Stromal cell of bone marrow (primary cell): ENCODE results near the gene ZBTB5.
"Not testable (repeated sequence)": the region's sequence is repeated elsewhere in the genome, so short reads cannot be mapped to it uniquely, and the experiment has no call there.

Experiments used
- DNase-seq: peaks from one replicate; pipeline ENCODE4 v3.0.0-alpha.2; 2012; ENCODE audit warnings: low read depth

The ZBTB5 gene

DNA sequence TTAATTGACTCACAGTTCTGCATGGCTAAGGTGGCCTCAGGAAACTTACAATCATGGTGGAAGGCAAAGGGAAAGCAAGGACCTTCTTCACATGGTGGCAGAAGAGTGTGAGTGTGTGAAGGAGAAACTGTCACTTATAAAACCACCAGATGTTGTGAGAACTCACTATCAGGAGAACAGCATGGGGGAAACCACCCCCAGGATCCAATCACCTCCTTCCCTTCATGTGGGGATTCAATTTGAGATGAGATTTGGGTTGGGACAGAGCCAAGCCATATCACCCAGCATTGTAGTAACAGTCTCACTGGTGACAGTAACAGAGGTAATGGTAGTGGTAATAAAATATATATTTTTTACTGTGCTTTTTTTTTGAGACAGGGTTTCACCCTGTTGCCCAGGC, 18.1 kb downstream of the ZBTB5 start:
- no peak for DNase-seq

DNA sequence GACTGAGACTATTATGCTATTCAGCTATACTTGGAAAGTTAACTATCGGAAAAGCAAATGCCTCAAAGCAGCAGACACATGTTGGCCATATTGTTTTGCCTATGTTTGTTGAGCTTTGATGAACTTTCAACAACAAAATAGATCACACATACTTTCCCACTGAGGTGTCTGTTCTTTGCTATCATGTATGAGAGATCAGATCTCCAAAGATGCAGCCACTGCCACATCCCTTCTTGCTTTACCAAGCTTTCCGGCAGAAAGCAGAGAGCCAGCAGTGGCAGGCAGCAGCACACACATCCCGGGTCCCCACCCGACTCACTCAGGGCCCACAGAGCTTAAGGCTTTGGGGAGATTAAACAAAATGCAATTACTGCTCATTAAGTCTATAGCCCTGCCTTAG, 18.8 kb downstream of the ZBTB5 start:
- no peak for DNase-seq

DNA sequence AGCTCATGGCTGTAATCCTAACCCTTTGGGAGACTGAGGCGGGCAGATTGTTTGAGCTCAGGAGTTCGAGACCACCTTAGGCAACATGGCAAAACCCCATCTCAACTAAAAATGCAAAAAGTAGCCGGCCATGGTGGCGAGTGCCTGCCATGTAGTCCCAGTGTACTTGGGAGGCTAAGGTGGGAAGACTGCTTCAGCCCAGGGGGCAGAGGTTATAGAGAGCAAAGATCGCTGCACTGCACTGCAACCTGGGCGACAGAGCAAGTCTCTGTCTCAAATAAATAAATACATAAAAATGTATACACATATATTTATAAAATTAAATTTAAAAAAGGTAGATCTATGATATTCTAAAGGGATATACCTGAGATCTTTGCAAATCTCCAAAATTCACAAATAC, 19.4 kb downstream of the ZBTB5 start:
- DNase-seq = no peak

DNA sequence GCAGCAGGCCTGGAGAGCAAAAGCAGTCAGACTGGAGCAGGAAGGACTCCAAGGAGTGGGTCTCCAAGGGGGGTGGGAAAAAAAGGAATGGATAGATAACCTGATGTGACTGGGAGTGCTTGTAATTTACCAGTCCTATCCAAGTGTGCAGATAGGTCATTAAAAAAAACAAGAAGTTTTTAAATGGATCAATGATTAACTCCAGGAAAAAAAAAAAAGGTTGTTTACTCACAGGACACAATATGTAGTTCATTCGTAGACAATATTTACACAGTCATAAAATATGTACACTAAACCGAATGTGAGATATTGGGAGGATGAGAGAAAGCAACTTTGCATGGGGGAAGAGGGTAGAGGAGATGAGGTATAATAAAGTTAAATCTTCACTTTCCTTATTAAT, 20.4 kb downstream of the ZBTB5 start:
- DNase-seq = no peak

DNA sequence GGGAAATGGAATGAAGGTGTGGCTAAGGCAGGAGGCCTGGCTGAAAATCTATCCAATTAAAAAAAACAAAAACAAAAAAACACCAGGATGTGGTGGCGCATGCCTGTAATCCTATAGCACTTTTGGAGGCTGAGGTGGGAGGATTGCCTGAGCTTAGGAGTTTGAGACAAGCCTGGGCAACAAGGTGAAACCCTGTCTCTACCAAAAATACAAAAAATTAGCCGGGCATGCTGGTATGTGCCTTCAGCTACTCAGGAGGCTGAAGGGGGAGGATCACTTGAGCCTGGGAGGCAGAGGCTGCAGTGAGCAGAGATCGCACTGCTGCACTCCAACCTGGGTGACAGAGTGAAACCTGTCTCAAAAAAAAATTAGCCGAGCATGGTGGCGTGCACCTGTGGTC, 21.7 kb downstream of the ZBTB5 start:
- DNase-seq = no peak

DNA sequence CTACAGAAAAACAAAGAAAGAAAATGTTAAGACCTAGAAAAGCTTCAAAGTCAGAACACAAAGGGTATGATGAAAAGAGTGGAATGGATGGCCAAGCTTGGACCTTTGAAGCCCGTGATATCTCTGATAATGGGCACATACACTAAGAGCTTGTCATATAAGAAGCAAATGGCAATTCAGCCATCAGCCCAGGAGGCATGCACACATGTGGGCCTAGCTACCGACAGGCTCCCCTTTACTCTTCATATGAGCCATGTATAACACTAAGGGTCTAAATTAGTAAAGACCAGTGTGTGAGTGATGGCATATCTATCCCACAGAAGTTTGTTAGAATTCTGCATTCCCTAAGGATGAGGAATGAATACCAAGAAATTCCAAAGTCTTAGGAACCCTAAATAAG, 22.7 kb downstream of the ZBTB5 start:
- no peak for DNase-seq

DNA sequence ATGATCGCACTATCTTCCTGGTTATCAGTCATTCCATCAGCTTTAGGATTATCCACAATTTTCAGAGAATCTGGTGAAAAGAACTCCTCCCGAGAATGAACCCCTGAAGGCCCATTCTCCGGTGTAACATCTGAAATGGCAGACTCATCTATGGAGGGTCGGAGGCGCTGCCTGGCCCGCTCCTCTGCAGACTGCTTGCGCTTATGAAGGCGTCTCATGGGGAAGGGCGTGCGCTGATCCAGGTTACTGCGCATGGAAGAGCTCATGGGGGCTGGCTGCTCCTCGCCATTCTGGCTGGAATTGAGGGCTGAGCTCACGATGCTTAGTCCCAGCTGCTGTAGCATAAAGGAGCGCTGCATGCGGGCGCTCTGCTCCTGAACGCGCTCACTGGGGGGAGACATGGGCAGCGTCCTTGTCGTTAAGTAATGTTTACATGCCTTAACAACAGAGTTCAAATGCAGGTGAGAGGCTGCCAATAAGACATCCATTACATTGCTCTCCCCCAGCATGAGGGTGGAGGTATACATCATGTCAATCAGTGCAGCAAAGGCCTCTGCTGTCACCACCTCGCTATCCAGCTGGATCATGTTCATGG, 23.4 kb downstream of the ZBTB5 start:
- no peak for DNase-seq

DNA sequence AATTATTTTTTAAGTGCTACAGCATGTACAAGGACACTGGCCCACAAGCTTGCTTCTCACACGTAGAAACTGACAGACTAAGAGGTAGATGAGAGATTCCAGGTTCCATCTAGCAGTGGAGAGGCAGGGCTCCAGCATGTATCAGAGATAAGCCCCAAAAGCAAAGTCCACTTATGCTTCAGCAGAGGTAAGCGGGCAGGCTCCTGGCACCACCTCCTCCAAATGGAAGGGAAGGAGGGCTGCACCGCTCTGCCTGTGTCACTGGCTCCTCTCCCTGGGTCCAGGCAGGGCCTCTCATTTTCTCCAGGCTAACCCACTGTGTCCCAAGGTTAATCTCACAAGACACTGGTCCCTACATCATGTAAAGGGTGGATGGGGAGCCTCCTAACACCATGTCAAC, 26.9 kb downstream of the ZBTB5 start:
- DNase-seq = no peak

DNA sequence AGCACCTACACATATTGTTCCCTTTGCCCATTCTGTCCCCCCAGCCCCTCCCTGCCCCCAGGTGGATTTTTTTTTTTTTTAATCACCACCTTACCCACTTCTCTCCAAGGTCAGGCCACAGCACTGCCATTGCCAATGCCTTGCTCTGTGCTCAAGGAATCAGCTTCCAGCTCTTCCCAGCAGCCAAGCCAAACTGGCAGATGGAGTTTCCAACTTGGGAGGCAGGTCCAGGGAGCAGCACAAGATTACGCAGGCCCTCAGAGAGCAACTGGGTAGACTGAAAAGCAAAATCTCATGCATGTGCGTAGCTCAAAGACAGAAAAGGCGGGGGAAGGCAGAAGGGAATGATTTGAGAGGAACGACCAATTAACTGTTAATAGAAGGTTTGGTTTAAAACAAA, 27.6 kb downstream of the ZBTB5 start:
- no peak for DNase-seq

DNA sequence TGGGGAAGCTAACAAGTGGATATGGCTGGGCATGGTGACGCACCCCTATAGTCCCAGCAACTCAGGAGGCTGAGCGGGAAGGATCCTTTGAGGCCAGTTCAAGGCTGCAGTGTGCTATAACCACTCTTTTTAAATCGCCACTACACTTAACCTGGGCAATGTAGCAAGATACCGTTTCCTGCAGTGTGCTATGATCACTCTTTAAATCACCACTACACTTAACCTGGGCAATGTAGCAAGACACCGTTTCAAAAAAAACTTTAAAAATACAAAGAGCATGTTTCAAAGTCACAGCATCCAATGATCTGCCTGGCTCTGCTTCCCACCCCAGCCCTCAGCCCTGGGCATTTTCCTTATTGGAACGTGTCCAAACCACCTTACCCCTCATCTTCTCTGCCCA, 28.2 kb downstream of the ZBTB5 start:
- no peak for DNase-seq

DNA sequence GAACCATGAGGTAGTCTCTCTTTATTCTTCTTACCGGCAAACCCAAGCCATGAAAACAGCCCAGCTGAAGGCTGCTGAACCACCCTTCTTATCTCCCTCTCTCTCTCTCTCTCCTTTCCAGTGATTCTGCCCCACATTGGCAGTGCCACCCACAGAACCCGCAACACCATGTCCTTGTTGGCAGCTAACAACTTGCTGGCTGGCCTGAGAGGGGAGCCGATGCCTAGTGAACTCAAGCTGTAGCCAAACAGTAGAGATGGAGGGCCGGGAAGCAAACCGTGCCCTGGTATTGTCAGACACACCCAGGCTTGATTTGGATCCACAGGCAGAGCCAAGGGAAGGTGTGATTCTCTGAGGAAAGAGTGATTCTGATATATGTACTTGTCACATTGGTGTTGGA, 28.7 kb downstream of the ZBTB5 start:
- no peak for DNase-seq

DNA sequence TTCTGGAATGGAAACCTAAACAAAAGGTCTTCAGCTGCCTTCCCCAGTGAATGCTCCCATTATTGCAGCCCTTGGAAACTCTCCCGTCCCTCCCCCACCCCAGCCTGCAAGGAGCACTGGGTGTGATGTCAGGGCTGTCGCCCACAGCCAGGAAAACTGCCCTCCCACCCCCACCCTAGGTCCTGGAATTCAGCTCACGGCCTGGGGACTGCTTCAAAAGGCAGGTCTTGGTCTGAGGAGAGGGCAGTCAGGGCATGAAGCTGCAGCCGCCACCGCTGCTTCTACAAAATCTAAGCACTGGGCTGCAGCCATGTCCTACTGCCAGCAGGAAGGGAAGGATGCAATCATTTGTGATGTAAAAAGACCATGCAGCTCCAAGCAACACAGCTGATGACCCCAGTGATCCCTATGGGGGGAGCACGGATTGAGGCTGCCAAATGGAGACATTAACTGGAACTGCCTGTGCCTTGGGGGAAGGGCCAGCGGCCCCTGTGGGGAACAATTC, 31.3 kb downstream of the ZBTB5 start:
- DNase-seq = no peak

DNA sequence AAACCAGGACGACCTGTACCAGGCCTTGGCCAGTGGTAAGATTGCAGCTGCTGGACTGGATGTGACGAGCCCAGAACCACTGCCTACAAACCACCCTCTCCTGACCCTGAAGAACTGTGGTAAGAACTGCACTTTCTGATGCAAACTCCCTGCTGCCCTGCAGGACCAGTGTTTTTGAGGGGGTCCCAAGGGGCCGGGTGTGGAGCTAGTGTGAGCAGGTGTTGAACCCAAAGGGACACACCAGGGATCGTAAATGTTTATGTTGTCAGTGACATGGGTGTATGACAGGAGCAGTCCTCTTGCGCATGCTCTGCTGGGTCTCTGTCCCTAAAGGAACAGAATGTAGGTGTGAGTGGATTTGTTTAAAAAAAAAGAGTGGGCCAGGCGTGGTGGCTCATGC, 33.2 kb downstream of the ZBTB5 start:
- DNase-seq = no peak

DNA sequence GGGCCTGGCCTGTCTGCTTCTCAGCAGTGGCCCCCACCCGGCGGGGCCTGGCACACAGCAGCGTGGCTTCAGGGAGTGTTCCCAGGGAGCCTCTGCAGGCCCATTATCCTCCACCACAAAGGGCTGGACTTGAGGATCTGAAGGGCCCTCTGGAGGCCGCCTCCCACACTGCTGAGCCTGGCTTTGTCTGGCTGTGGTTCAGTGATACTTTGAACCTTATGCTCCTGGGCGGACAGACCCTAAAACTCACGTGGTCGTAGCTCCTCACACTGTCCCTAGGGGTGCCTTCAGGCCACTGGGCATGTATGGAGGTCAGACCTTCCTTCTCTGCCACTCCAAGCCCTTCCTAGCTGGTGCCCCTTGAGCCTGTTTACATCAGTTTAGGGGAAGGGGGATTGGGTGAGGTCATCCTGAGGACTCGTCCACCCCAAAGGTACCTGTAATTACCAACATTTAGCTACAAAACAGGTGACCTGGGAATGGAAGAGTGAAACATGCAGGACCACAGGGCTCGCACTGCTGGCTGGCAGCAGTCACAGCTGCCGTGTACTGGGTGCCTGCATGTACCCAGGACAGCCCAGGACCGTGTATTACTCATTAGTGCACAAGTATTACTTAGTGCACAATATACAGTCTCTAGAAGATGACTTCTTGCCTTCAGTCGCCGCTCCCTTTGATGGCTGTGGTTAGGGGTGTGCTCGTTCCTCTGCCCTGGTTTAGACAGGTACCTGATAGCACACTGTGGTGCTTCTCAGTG, 34.2 kb downstream of the ZBTB5 start:
- DNase-seq = no peak

DNA sequence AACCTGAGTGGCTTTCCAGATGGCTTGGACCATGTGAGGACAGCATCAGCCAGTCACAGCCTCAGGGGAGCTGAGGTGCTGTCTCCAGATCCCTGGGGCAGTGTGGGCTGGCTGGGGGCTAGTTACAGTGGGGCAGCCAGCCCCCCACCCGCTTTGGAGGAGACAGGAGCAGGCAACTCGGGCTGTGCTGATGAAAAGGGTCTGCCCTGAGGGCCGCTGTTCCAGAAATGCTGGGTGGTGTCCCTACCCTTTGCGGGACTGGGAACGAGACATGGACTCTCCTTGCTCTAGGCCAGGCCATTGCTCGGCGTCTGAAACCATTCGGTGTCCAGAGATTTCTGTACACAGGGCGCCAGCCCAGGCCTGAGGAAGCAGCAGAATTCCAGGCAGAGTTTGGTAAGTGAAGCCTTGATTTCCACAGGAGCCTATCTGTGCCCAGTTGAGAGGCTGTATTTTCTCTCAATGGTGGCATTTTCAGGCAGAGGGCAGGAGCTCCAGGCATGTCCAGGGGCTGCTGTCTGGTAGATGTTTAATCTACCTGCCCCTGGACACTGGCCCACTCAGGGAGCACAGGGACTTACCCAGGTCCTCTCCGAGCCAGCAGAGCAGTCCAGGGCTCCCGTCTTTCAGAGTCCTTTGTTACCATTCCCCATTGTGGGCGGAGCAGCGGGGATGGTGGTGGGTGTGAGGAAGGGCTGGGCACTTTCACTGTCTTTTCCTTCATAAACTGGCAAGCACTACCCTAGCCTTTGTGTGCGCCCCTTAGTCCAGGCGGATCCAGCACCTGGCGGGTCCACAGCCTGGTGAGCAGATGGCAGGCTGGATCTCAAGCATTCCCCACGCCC, 35.6 kb downstream of the ZBTB5 start:
- no peak for DNase-seq

DNA sequence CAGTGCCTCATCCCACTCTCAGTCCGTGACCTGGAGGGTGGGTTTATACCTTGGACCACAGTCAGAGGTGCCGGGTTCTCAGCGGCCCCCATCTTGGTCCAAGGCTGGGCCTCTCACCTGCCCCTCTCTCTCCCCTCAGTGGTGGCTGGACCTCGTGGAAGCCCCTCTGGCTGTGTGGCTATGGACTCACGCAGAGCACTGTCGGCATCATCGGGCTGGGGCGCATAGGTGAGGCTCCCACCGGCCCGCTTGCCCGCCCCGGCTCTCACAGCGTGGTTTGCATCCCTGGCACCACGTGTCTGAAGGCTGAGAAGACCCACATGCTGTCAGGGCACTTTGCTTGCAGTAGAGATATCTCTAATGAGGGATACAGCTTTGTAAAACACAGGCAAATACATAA, 36.9 kb downstream of the ZBTB5 start:
- DNase-seq = no peak

DNA sequence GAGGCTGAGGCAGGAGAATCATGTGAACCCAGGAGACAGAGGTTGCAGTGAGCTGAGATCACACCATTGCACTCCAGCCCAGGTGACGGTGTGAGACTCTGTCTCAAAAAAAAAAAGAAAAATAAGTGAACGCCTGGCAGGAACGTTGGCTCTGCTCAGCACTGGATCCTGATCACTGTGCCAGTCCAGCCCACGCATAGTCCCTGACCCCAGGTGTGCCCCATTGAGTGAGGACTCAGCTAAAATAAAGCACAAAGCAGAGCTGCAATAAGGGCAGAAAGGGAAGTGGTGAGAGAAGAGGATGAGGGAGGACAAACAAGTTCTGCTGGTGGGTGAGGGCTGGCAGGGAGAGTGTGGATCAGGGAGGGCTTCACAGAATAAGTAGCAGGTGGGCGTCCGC, 38.4 kb downstream of the ZBTB5 start:
- no peak for DNase-seq

DNA sequence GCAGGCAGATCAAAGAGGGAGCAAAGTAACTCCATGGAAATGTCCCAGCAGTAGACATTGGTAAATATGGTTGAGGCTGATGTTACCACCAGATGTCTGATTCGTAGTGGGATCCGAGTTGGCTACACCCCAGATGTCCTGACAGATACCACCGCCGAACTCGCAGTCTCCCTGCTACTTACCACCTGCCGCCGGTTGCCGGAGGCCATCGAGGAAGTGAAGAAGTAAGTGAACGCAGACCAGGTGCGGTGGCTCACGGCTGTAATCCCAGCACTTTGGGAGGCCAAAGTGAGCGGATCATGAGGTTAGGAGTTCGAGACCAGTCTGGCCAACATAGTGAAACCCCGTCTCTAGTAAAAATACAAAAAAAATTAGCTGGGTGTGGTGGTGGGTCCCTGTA, 38.8 kb downstream of the ZBTB5 start:
- not testable (repeated sequence) for DNase-seq

DNA sequence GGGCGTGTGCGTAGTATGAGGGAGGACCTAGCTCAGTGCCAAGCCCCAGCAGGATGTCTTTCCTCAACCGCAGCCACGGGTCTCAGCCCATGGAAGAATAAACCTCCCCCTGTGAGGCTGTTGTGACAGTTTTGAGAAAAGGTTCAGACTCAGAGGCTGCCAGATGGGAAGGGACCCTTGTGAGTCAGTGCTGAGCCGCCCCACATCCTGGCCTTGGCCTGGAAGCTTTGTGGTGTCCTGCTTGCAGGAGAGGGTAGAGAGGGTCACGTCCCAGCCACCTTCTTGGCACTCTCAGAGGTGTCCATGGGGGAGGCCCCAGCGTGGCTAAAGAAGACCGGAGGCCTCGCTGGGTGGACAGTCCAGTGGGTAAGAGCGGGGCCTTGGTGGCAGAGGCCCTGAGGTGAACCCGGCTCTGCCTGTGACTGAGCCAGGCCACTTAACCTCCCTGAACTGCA, 39.9 kb downstream of the ZBTB5 start:
- DNase-seq = no peak

DNA sequence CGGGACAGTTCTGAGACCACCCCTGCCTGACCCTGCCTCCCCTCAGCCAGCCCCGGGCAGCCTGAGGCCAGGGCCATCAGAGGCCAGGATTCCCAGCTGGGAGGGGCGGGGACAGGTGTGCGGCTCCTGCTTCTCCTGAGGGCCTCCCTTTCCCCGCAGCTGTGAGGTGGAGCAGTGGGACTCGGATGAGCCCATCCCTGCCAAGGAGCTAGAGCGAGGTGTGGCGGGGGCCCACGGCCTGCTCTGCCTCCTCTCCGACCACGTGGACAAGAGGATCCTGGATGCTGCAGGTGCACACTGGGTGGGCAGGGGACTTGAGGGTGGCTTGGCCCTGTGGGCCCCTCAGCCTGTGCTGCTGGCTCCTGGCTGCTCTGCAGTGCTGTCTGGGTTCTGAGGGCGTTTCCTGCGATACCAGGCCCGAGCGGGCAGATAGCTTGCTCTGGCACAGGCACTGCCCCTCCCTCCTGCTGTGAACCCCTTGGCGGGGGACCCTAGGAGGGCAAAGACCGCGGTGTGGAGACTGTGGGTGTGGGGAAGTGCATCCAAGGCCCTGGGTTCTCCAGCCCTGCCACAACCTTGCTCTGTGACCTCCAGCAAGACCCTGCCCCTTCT, 40.5 kb downstream of the ZBTB5 start:
- DNase-seq = no peak

DNA sequence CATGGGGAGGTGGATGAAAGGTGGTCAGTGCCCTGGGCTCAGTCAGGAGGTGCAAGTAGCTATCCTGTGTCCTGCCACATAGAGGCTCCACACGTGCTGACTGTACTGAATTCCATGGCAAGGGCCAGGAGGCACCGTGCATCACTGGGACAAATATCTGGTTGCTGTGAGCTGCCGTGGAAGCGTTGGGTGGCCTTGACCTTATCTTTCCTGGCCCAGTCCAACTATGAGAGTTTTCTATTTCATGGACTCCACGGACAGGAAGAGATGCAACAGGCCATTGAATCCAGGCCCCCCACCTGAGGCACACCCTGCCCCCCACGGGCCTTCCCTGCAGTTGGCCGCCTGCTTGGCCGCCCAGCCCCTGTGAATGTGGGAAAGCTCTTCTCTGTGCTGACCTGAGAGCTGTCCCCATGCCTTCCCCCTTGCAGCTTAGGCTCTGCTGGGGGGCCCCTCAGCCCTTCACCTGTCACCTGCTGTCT, 41.0 kb downstream of the ZBTB5 start:
- DNase-seq = no peak

DNA sequence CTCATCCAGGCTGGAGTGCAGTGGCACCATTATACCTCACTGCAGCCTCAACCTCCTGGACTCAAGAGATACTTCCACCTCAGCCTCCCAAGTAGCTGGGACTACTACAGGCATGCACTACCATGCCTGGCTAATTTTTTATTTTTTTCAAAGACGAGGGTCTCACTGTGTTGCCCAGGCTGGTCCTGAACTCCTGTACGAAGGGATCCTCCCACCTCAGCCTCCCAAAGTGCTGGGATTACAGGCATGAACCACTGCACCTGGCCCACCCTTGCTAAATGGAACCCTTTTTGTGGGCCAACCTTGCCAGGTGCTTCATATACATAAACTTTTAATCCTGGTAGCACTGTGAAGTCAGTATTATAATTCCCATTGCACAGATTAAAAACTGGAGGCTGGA, 41.7 kb downstream of the ZBTB5 start:
- DNase-seq = no peak
